T-helper 9 cell (primary cell): ENCODE results near the gene ETDA.
A peak's percentile ranks its signal among the peaks of the same experiment; 100 is the strongest.
"Not testable (repeated sequence)": the region's sequence is repeated elsewhere in the genome, so short reads cannot be mapped to it uniquely, and the experiment has no call there.

Source experiments
- DNase-seq: peaks from one replicate; pipeline ENCODE4 v3.0.0-alpha.2; 2020
- total RNA-seq, 2 donors: gene quantifications; one replicate each; lab custom pipeline; 2026; lab: John Stamatoyannopoulos, UW

Gene ETDA
- 0 reads per million in 2 donors for total RNA-seq

- DNase-seq, result not testable (repeated sequence)
Observed at GRCh38 chrX:135252011-135252518, at the start of gene ETDA. ETDA (plus strand) TSS chrX:135252061; CDS start chrX:135253277, 1,216 bp downstream.

GRCh38 chrX:135206427-135206826, 45.4 kb upstream of the ETDA start:
- not testable (repeated sequence) for DNase-seq

DNA sequence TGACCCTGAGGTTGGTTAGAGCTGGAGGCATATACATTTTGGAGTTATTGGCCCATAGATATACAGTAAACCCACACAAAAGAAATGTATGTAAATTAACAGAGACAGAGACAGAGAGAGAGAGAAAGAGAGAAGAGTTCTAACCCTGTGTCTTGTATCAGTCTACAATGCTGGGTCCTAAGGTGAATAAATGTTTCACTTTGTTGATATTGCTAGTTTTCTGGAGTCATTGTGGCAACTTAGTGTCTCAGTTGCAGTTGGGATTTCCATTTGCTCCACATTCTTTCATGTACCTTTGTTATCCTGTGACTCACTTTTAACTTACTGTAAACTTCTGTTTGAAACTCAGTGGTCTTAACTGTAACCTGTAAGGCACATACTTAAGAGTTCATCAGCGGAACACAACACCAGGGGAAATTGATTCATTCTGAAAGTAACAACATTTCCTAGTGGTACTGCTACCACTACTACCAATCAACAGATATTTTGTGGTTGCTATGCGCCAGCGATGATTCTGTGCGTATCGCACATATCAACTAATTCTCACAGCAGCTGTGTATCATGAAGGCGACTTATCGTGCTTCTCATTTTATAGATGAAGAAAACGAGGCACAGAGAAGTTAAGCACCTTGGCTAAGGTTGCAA, 38.5 kb upstream of the ETDA start:
- DNase-seq, result no peak

DNA sequence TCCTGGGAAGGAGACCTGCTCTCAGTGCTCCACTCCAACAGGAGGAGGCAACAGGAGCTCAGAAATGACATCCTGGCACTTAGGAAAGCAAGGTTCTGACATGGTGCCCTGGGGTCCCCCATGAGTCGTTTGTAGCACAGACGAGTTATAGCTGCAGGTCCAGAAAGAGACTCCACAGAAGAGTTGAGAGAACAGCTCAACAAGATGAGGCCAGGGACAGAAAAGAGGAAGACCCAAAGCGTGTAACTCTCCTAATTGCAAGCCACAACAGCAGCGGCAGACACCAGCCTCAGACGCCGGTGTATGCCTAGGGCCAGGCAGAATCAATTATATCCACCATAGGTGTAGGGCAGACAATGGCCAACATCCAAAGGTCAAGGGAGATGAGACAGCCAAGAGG, 5.9 kb upstream of the ETDA start:
- not testable (repeated sequence) for DNase-seq

DNA sequence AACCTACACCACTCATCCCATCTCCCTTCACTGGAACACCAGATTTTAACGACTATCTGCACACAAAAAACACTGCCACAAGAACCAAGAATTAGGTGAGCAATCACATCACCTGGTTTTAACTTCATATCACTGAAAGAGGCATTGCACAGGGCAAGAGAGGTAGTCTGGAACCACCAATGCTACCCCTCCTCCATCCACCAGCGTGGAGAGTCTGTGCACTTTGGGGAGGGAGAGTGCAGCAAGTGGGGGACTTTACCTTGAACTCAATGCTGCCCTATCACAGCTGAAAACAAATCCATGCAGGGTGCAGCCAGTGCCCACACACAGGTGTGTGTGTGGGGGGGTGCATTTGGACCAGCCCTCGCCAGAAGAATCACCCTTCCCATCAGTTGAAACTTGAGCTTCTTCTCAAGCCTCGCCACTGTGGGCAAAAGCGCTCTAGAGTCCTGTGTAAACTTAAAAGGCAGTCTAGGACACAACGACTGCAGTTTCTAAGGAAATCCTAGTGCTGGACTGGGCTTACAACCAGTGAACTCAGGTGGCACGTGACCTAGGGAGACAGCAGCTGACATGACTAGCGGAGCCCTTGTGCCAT, 4.3 kb downstream of the ETDA start:
- DNase-seq, result not testable (repeated sequence)

DNA sequence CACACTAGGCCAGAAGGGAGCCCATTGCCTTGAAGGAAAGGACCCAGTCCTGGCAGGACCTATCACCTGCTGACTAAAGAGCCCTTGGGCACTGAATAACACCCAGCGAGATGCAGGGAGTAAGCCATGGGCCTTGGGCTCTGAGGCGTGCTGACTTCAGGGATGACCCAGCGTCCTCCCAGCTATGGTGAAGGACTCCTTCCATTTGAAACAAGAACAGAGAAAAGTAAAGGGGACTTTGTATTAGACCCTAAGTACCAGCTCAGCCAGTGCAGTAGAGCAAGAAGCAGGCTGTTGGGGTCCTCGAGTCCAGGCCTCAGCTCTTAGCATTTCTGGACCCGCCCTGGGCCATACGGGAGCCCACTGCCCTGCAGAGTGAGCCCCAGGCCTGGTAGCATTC, 5.1 kb downstream of the ETDA start:
- no peak for DNase-seq

- DNase-seq, result no peak
Observed at GRCh38 chrX:135257469-135257868, 5.6 kb downstream of the ETDA start.

DNA sequence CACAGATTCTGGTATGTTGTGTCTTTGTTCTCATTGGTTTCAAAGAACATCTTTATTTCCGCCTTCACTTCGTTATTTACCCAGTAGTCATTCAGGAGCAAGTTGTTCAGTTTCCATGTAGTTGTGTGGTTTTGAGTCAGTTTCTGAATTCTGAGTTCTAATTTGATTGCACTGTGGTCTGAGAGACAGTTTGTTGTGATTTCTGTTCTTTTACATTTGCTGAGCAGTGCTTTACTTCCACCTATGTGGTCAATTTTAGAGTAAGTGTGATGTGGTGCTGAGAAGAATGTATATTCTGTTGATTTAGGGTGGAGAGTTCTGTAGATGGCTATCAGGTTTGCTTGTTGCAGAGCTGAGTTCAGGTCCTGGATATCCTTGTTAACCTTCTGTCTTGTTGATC, 9.1 kb downstream of the ETDA start:
- not testable (repeated sequence) for DNase-seq

DNA sequence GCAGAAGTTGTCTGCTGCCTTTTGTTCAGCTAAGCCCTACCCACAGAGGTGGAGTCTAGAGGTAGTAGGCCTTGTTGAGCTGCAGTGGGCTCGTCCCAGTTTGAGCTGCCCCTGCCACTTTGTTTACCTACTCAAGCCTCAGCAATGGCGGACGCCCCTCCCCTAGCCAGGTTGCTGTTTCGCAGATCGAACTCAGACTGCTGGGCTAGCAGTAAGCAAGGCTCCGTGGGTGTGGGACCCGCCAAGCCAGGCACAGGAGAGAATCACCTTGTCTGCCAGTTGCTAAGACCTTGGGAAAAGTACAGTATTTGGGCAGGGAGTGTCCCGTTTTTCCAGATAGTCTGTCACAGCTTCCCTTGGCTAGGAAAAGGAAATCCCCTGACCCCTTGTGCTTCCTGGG, 11.5 kb downstream of the ETDA start:
- DNase-seq, result not testable (repeated sequence)

GRCh38 chrX:135264206-135264605, 12.3 kb downstream of the ETDA start:
- DNase-seq, result no peak

GRCh38 chrX:135273162-135273561, 21.3 kb downstream of the ETDA start:
- DNase-seq, result no peak

DNA sequence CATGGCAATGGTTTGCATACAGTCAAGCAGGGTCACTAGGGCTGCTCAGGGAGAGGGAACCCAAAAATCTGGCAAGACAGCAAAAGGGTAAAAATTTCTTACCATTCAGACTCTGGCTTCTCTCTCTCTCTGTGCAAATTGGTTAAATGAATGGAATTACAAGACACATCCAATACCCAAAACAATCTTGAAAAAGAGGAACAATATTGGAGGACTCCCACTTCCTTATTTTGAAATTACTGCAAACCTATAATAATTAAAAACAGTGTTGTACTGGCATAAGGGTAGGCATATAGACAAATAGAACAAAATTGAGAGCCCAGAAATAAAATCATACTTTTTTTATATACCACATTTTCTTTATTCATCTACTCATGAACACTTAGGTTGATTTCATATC, 24.1 kb downstream of the ETDA start:
- no peak for DNase-seq

GRCh38 chrX:135287266-135287823, 35.5 kb downstream of the ETDA start:
- no peak for DNase-seq

DNA sequence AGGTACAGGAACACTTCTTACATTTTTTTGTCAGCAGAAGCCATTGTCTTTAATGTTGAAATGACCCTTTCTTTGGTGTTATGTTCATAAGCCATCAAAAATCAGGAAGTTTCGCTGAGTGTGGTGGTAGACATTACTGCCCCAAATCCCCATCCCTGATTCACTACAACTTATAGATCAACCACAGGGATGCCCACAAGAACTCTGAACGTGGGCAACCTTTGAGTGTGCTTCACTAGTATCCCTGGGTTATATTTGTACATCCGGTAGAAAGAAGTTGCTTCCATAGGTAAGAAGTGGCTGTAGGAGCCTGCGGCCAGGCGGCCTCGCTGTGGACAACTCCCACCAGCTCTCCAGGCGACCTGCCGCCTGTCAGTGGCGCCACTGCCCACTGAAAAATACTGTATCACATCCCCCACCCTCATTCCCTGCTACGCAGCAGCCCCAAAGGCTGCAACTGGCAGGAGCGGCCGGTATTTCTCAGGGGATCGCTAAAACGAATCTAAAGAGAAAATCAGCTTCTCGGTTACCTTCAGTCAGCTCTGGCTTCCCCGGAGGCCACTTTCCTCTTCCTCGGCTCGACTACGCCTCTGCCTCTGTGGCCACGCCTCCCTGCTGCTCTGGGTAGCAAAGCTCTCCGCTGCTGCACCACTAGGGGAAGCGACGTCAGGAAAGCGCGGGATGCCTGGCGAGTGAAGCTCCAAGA, 43.5 kb downstream of the ETDA start:
- peak; percentile 42 for DNase-seq

GRCh38 chrX:135295944-135296305, 44.1 kb downstream of the ETDA start:
- DNase-seq, result no peak

DNA sequence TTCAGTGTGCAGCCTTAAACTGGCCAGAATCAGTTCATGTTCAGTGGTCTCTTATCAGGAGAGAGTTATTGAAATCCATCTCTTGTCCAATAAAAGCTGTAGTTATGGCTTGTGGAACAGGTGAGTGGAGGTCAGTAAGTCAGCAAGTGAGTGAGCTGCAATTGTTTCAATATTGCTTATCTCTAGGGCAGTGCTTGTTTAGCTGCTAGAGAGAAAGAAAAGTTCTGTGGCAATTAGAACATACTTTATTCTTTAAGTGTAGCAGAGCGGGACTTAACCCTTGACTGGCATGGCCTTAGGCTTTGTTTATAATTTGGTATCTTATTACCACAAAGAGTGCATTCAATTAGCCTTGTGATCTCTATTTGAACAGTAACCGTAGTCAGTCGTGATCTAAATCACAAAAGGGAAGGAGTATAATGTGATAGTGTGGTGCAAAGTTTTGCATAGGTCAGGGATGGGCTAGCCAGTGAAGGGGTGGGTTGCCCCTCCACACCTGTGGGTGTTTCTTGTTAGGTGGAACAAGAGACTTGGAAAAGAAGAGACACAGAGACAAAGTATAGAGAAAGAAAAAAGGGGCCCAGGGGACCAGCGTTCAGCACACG, 50.5 kb downstream of the ETDA start:
- no peak for DNase-seq
